Cardiac muscle cell (in vitro differentiated cells and primary cell): ENCODE data around the gene PEMT. TPM values are rescaled to one million over a fixed set of nuclear protein-coding genes. Genes with fewer than 3 reads are reported as not detected.
"Not testable (repeated sequence)": the region's sequence is repeated elsewhere in the genome, so short reads cannot be mapped to it uniquely, and the experiment has no call there.

Experiments used
- DNase-seq, 2 donors: peaks; one replicate each; pipeline versions ENCODE4 v3.0.0 to v3.0.0-alpha.2; 2010 to 2017; ENCODE audit warnings: low read depth in 1 of 2, low spot score in 1 of 2
- H3K27ac ChIP-seq: fragments of 200-600 bp; sonication (generic); 2 replicates; pipeline ENCODE4 v1.5.1; 2016
- H3K27me3 ChIP-seq: fragments of 200-600 bp; sonication (generic); 2 replicates; pipeline ENCODE4 v1.6.0; 2016; ENCODE audit warnings: control low read depth
- H3K36me3 ChIP-seq: fragments of 200-600 bp; sonication (generic); 2 replicates; pipeline ENCODE4 v1.5.1; 2016; ENCODE audit warnings: control low read depth
- H3K4me1 ChIP-seq: fragments of 200-600 bp; sonication (generic); 2 replicates; pipeline ENCODE4 v1.8.1; 2017; ENCODE audit warnings: low read depth, mild to moderate bottlenecking, mixed run types
- H3K4me3 ChIP-seq: fragments of 200-600 bp; sonication (generic); 2 replicates; pipeline ENCODE4 v1.5.1; 2016; ENCODE audit warnings: mild to moderate bottlenecking
- H3K9me3 ChIP-seq: fragments of 200-600 bp; sonication (generic); 2 replicates; pipeline ENCODE4 v1.5.1; 2017; ENCODE audit warnings: low read depth, mild to moderate bottlenecking, control low read depth
- polyA plus RNA-seq: library from polyadenylated mRNA; unstranded; fragments of >200 nt; fragmentation: Nextera tagmentation; extraction: Ambion mirVana; gene quantifications from 2 replicates; pipeline ENCODE4 v1.2.1, GENCODE V29; 2016
- total RNA-seq: library from RNA; depleted of rRNA; stranded (reverse); fragments of >200 nt; gene quantifications from 2 replicates; pipeline ENCODE4 v1.2.3, GENCODE V29; 2016
- TF ChIP-seq, protein P1 (sequence below): IDR thresholded peaks from 2 replicates; pipeline ENCODE4 v1.5.1; 2012; ENCODE audit warnings: low read depth, mild to moderate bottlenecking, low read length

PEMT gene
- total and polyA plus RNA-seq, 2 experiments from 2014 or later, result 126 to 135 TPM

DNA sequence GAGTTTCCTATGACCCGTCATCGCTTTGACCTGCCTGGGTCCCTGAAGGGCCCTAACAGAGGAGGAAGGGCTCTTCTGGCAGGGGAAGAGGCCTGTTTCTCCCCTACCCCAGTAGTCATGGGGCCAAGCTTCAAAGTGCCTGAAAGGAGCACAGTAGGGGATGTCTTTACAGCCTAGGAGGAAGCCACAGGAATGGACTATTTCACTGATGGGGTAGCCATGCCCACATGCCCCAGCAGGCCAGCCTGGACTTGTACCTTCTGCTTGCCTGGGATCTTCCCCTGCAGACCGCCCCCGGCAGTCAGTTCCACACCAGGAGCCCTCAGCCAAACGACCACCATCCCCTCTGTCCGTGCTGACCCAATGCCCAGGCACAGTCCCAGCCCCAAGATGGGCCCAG is 41.8 kb upstream of the PEMT start:
- Histone ChIP-seq H3K36me3 (no peaks in the 10 kb centered on the region), H3K27ac (no peak overlapping the region), H3K27me3 (no peaks in the 10 kb centered on the region), H3K9me3 (no peaks in the 10 kb centered on the region), H3K4me3 (no peak overlapping the region), H3K4me1 (no peaks in the 10 kb centered on the region)
- TF ChIP-seq, protein P1, sequence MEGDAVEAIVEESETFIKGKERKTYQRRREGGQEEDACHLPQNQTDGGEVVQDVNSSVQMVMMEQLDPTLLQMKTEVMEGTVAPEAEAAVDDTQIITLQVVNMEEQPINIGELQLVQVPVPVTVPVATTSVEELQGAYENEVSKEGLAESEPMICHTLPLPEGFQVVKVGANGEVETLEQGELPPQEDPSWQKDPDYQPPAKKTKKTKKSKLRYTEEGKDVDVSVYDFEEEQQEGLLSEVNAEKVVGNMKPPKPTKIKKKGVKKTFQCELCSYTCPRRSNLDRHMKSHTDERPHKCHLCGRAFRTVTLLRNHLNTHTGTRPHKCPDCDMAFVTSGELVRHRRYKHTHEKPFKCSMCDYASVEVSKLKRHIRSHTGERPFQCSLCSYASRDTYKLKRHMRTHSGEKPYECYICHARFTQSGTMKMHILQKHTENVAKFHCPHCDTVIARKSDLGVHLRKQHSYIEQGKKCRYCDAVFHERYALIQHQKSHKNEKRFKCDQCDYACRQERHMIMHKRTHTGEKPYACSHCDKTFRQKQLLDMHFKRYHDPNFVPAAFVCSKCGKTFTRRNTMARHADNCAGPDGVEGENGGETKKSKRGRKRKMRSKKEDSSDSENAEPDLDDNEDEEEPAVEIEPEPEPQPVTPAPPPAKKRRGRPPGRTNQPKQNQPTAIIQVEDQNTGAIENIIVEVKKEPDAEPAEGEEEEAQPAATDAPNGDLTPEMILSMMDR, result no peak
- DNase-seq, result no peak

GRCh38 chr17:17632690-17633089 is 41.2 kb upstream of the PEMT start:
- H3K27me3 ChIP-seq, DNase-seq, H3K4me3 ChIP-seq, H3K27ac ChIP-seq, H3K9me3 ChIP-seq, H3K4me1 ChIP-seq, H3K36me3 ChIP-seq: not testable (repeated sequence)

- Histone ChIP-seq H3K36me3 (no peaks in the 10 kb centered on the region), H3K9me3 (no peaks in the 10 kb centered on the region), H3K4me3 (no peak overlapping the region), H3K27ac (no peak overlapping the region), H3K27me3 (no peaks in the 10 kb centered on the region), H3K4me1 (peaks cover 5% of the 10 kb centered on the region)
- DNase-seq, result no peak
- TF ChIP-seq, protein P1, result no peak
These were observed 37.0 kb upstream of the PEMT start for GRCh38 chr17:17628388-17629008.

GRCh38 chr17:17626840-17627239 is 35.3 kb upstream of the PEMT start:
- no peaks in the 10 kb centered on the region for H3K27me3 ChIP-seq
- peaks cover 5% of the 10 kb centered on the region for H3K4me1 ChIP-seq
- DNase-seq, result no peak
- H3K9me3 ChIP-seq, result no peaks in the 10 kb centered on the region
- H3K27ac ChIP-seq, result no peak overlapping the region
- TF ChIP-seq, protein P1, result no peak
- no peaks in the 10 kb centered on the region for H3K36me3 ChIP-seq
- no peak overlapping the region for H3K4me3 ChIP-seq

GRCh38 chr17:17626151-17626805 is 34.8 kb upstream of the PEMT start:
- H3K36me3 ChIP-seq, result no peaks in the 10 kb centered on the region
- no peak overlapping the region for H3K4me3 ChIP-seq
- no peaks in the 10 kb centered on the region for H3K27me3 ChIP-seq
- peaks cover 5% of the 10 kb centered on the region for H3K4me1 ChIP-seq
- no peak for DNase-seq
- H3K27ac ChIP-seq, result no peak overlapping the region
- TF ChIP-seq, protein P1, result no peak
- H3K9me3 ChIP-seq, result no peaks in the 10 kb centered on the region

DNA sequence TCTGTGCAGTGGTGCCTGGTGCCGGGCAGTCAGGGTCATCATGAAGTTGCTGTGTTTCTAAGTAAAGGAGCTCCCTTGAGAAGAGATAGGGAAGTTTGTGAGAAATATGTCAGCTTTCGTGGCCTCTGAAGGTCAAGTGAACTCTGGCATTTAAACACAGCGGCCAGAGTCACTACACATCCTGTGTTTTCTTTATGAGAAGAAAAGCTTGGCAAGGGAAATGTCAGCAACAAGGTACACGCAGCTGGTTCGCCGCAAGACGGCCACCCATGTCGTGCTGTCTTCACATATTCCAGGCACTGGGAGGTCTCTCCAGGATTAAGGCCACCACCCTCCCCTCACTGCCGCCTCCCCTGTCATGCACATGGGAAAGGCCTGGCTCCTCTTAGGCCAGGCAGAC is 33.2 kb upstream of the PEMT start:
- DNase-seq, result no peak
- Histone ChIP-seq H3K4me3 (no peak overlapping the region), H3K4me1 (peaks cover 5% of the 10 kb centered on the region), H3K27me3 (no peaks in the 10 kb centered on the region), H3K36me3 (no peaks in the 10 kb centered on the region), H3K27ac (peak overlapping the region; percentile 72), H3K9me3 (no peaks in the 10 kb centered on the region)
- TF ChIP-seq, protein P1, result no peak
